HG02852 (cell line): ENCODE data around the gene CDK5RAP1.

Experiments
- ATAC-seq: cut with Tn5 transposase; IDR thresholded peaks from one replicate; pipeline ENCODE4 v1.9.1; 2021; ENCODE audit warnings: mild to moderate bottlenecking, moderate library complexity; ENCODE audit not compliant: unreplicated experiment

The CDK5RAP1 gene

GRCh38 chr20:33337119-33337518, 64.2 kb downstream of the CDK5RAP1 start:
- no peak for ATAC-seq

- ATAC-seq = no peak
Measured at GRCh38 chr20:33336375-33336774, 64.9 kb downstream of the CDK5RAP1 start.

- ATAC-seq = no peak
Measured at GRCh38 chr20:33334111-33334510, 67.2 kb downstream of the CDK5RAP1 start.

- ATAC-seq = no peak
Measured at GRCh38 chr20:33333616-33334015, 67.7 kb downstream of the CDK5RAP1 start.

GRCh38 chr20:33332905-33333456, 68.3 kb downstream of the CDK5RAP1 start:
- ATAC-seq = no peak

GRCh38 chr20:33328157-33329137, 72.9 kb downstream of the CDK5RAP1 start:
- ATAC-seq = no peak

- no peak for ATAC-seq
Measured at GRCh38 chr20:33325350-33325749, 76.0 kb downstream of the CDK5RAP1 start.

- ATAC-seq = no peak
Measured at GRCh38 chr20:33323236-33323635, 78.1 kb downstream of the CDK5RAP1 start.

GRCh38 chr20:33322456-33322855, 78.9 kb downstream of the CDK5RAP1 start:
- ATAC-seq = no peak

GRCh38 chr20:33320006-33320405, 81.3 kb downstream of the CDK5RAP1 start:
- ATAC-seq = no peak

- no peak for ATAC-seq
Measured at GRCh38 chr20:33318096-33318429, 83.3 kb downstream of the CDK5RAP1 start.

GRCh38 chr20:33317424-33318095, 83.8 kb downstream of the CDK5RAP1 start:
- no peak for ATAC-seq

- no peak for ATAC-seq
Measured at GRCh38 chr20:33316958-33317357, 84.4 kb downstream of the CDK5RAP1 start.

- no peak for ATAC-seq
Measured at GRCh38 chr20:33316343-33316742, 85.0 kb downstream of the CDK5RAP1 start.

GRCh38 chr20:33313686-33314314, 87.5 kb downstream of the CDK5RAP1 start:
- ATAC-seq = no peak

GRCh38 chr20:33312583-33312982, 88.7 kb downstream of the CDK5RAP1 start:
- no peak for ATAC-seq

GRCh38 chr20:33311996-33312395, 89.3 kb downstream of the CDK5RAP1 start:
- ATAC-seq = no peak

GRCh38 chr20:33311011-33311410, 90.3 kb downstream of the CDK5RAP1 start:
- no peak for ATAC-seq

- ATAC-seq = no peak
Measured at GRCh38 chr20:33310327-33310899, 90.9 kb downstream of the CDK5RAP1 start.

GRCh38 chr20:33309631-33310030, 91.7 kb downstream of the CDK5RAP1 start:
- ATAC-seq = no peak
